ENCODE measurements around the gene CEP162. TPM values are rescaled to one million over a fixed set of nuclear protein-coding genes. Genes with fewer than 3 reads are reported as not detected.
A peak's percentile ranks its signal among the peaks of the same experiment; 100 is the strongest.
"Not testable (repeated sequence)": the region's sequence is repeated elsewhere in the genome, so short reads cannot be mapped to it uniquely, and the experiment has no call there.

Gene CEP162
- total RNA-seq = 3.0 and 3.3 TPM in 2 replicates

- DNase-seq (ENCODE audit: low read depth in 2 of 2) = peak; percentile 88 to 91
These were observed at the start of gene CEP162 for GRCh38 chr6:84227434-84228197. CEP162 (minus strand) TSS chr6:84227643; CDS start chr6:84226393, 1,250 bp downstream.

- no peak for DNase-seq (ENCODE audit: low read depth in 2 of 2)
These were observed 47.4 kb upstream of the CEP162 start for GRCh38 chr6:84274856-84275255.

- DNase-seq (ENCODE audit: low read depth in 2 of 2) = no peak
These were observed 45.8 kb upstream of the CEP162 start for GRCh38 chr6:84273048-84273809.

- DNase-seq (ENCODE audit: low read depth in 2 of 2) = no peak
These were observed 44.9 kb upstream of the CEP162 start for GRCh38 chr6:84272298-84272697.

- no peak for DNase-seq (ENCODE audit: low read depth in 2 of 2)
These were observed 43.7 kb upstream of the CEP162 start for GRCh38 chr6:84271061-84271716.

GRCh38 chr6:84269947-84270733, 42.7 kb upstream of the CEP162 start:
- DNase-seq (ENCODE audit: low read depth in 2 of 2) = no peak

GRCh38 chr6:84268781-84269180, 41.3 kb upstream of the CEP162 start:
- DNase-seq (ENCODE audit: low read depth in 2 of 2) = no peak

GRCh38 chr6:84263557-84263956, 36.1 kb upstream of the CEP162 start:
- no peak for DNase-seq (ENCODE audit: low read depth in 2 of 2)

- no peak for DNase-seq (ENCODE audit: low read depth in 2 of 2)
These were observed 33.5 kb upstream of the CEP162 start for GRCh38 chr6:84260926-84261325.

- DNase-seq (ENCODE audit: low read depth in 2 of 2) = no peak
These were observed 32.8 kb upstream of the CEP162 start for GRCh38 chr6:84260196-84260595.

- no peak for DNase-seq (ENCODE audit: low read depth in 2 of 2)
These were observed 31.4 kb upstream of the CEP162 start for GRCh38 chr6:84258866-84259265.

GRCh38 chr6:84258268-84258667, 30.8 kb upstream of the CEP162 start:
- no peak for DNase-seq (ENCODE audit: low read depth in 2 of 2)

- DNase-seq (ENCODE audit: low read depth in 2 of 2) = no peak
These were observed 28.2 kb upstream of the CEP162 start for GRCh38 chr6:84255641-84256040.

GRCh38 chr6:84253380-84253779, 25.9 kb upstream of the CEP162 start:
- DNase-seq (ENCODE audit: low read depth in 2 of 2) = no peak

GRCh38 chr6:84251891-84252539, 24.6 kb upstream of the CEP162 start:
- no peak for DNase-seq (ENCODE audit: low read depth in 2 of 2)

GRCh38 chr6:84249724-84250123, 22.3 kb upstream of the CEP162 start:
- no peak for DNase-seq (ENCODE audit: low read depth in 2 of 2)

- not testable (repeated sequence) for DNase-seq (ENCODE audit: low read depth in 2 of 2)
These were observed 17.1 kb upstream of the CEP162 start for GRCh38 chr6:84244416-84245081.

GRCh38 chr6:84243240-84243639, 15.8 kb upstream of the CEP162 start:
- no peak for DNase-seq (ENCODE audit: low read depth in 2 of 2)

- no peak for DNase-seq (ENCODE audit: low read depth in 2 of 2)
These were observed 14.8 kb upstream of the CEP162 start for GRCh38 chr6:84242265-84242664.

GRCh38 chr6:84228198-84228543, 728 bp upstream of the CEP162 start:
- DNase-seq (ENCODE audit: low read depth in 2 of 2) = no peak

- peak in 1 of 2 donors; percentile 1 for DNase-seq (ENCODE audit: low read depth in 2 of 2)
These were observed 404 bp downstream of the CEP162 start for GRCh38 chr6:84227044-84227433.

All from lung microvascular endothelial cell (primary cell).